SK-N-SH treated with all-trans-retinoic acid at 6 μM for 48 hours (cell line): ENCODE data around the gene CPNE5.

ENCODE experiments used
- PATZ1 ChIP-seq: fragments of 250-450 bp; sonication (Bioruptor Pico); IDR thresholded peaks from 2 replicates; pipeline ENCODE4 v1.8.0; 2020; ENCODE audit warnings: mild to moderate bottlenecking, moderate library complexity, borderline replicate concordance
- POU6F1 ChIP-seq: fragments of 250-450 bp; sonication (Bioruptor Pico); IDR thresholded peaks from 2 replicates; pipeline ENCODE4 v1.8.0; 2021; ENCODE audit warnings: low read depth, mild to moderate bottlenecking, moderate library complexity, borderline replicate concordance
- RARB ChIP-seq: fragments of 250-450 bp; sonication (Bioruptor Pico); IDR thresholded peaks from 2 replicates; pipeline ENCODE4 v1.8.0; 2021; ENCODE audit warnings: mild to moderate bottlenecking, moderate library complexity
- TOX ChIP-seq: fragments of 250-450 bp; sonication (Bioruptor Pico); IDR thresholded peaks from 2 replicates; pipeline ENCODE4 v1.8.0; 2021; ENCODE audit warnings: mild to moderate bottlenecking, moderate library complexity, borderline replicate concordance
- ZC3H10 ChIP-seq: fragments of 250-450 bp; sonication (Bioruptor Pico); IDR thresholded peaks from 2 replicates; pipeline ENCODE4 v1.5.1; 2021; ENCODE audit warnings: mild to moderate bottlenecking, moderate library complexity
- ZFP30 ChIP-seq: fragments of 450-650 bp; formaldehyde crosslinking; IDR thresholded peaks from 2 replicates; pipeline ENCODE4 v1.5.0; 2022; ENCODE audit warnings: mild to moderate bottlenecking, moderate library complexity

- TF ChIP-seq PATZ1 (no peak), TOX (no peak), ZC3H10 (CRISPR knock-in tag) (no peak), RARB (CRISPR knock-in tag) (no peak), ZFP30 (CRISPR knock-in tag) (no peak), POU6F1 (no peak)
Observed at GRCh38 chr6:36845233-36845632, 6.0 kb upstream of the CPNE5 start.
